ENCODE data around the gene CCDC86.

DNA sequence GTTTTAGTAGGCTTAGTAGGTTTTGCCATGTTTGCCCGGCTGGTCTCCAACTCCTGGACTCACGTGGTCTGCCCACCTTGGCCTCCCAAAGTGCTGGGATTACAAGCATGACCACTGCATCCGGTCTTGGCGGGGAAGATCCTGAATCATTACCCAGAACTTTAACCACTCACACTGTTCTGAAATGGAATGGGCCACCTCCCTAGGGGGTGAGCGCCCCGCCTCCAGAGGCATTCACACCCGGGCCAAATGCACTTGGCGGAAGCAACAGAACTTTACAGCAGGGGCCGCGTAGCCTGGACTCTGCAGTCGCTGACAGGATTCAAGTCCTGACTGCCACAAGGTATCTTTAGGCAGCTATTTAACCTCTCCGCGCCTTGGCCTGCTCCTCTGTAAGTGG lies 5.4 kb downstream of the CCDC86 start:
- TF ChIP-seq POLR2AphosphoS5 (IDR thresholded peaks at IDR 0.05; ENCODE audit: borderline replicate concordance, low read depth, low read length) (no peak), EZH2 (IDR thresholded peaks at IDR 0.05) (no peak), FOXP2 (optimal IDR thresholded peaks at IDR 0.05; ENCODE audit: control extremely low read depth, extremely low read length, insufficient read depth) (no peak)
